ENCODE results near the gene ARHGAP31.

GRCh38 chr3:119309591-119309990 is 15.4 kb downstream of the ARHGAP31 start:
- no peak for TF ChIP-seq REST (IDR thresholded peaks at IDR 0.05; ENCODE audit: insufficient replicate concordance, low read depth)
- no peak for TF ChIP-seq CTCF (IDR thresholded peaks at IDR 0.05; ENCODE audit: insufficient read depth, low read length)
- TF ChIP-seq POLR2AphosphoS5 (IDR thresholded peaks at IDR 0.05; ENCODE audit: low read depth): no peak
- no peak for TF ChIP-seq GABPA (IDR thresholded peaks at IDR 0.05; ENCODE audit: low read depth)
- TF ChIP-seq SPI1 (IDR thresholded peaks at IDR 0.05; ENCODE audit: borderline replicate concordance, low read depth): no peak
